ENCODE data around the gene IL20RA.

IL20RA gene

DNA sequence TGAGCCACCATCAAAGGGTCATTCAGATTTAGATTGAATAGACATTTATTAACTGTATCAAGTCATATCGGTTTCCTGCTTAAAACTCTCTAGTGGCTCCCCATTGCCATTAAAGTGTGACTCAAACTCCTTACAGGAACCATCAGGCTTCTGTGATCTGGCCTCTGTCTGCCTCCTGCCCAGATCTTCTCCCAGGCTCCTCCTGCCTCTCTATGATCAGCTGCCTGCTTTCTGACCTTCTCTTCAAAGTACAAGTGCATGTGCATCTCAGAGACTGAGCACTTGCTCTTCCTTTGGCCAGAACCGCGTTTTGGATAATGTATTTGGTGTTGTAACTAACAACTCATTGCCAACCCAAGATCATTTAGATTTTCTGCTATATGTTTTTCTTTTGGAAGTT lies 52.7 kb downstream of the IL20RA start:
- H3K27ac Mint-ChIP-seq (ENCODE audit: low read depth) = no peak overlapping the region
- H3K27me3 Mint-ChIP-seq = peaks cover 99% of the 10 kb centered on the region
- DNase-seq (ENCODE audit: low spot score in 2 of 2) (no peak), ATAC-seq (replicated peaks; ENCODE audit: extremely low read depth, poor library complexity, severe bottlenecking) (no peak)
- no peak overlapping the region for H3K4me3 Mint-ChIP-seq
- H3K9me3 Mint-ChIP-seq = no peaks in the 10 kb centered on the region
- H3K36me3 Mint-ChIP-seq (ENCODE audit: insufficient read depth) = no peaks in the 10 kb centered on the region
- H3K4me1 Mint-ChIP-seq = no peaks in the 10 kb centered on the region

DNA sequence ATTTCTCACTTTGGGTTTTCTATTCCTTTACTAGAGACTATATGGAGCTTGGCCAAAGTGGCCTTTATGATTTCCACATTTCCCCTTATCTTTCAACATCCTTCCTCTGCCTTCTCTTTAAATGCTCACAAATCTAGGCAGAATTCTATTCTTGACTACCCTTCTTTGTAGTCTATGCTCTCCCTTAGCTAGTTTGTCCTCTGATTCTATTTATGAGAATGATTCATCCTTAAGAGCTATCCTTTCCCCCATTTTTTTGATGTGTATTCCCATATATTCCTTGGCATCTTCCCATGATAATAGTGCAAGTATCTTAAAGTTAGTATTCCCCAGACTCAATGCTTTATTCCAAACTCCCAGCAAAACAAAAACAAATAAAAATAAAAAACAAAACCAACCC lies 53.1 kb downstream of the IL20RA start:
- Mint-ChIP-seq H3K4me1 (no peaks in the 10 kb centered on the region), H3K27me3 (peaks cover 99% of the 10 kb centered on the region), H3K9me3 (no peaks in the 10 kb centered on the region), H3K36me3 (ENCODE audit: insufficient read depth) (no peaks in the 10 kb centered on the region), H3K4me3 (no peak overlapping the region), H3K27ac (ENCODE audit: low read depth) (no peak overlapping the region)
- DNase-seq (ENCODE audit: low spot score in 2 of 2) (no peak), ATAC-seq (replicated peaks; ENCODE audit: extremely low read depth, poor library complexity, severe bottlenecking) (no peak)

DNA sequence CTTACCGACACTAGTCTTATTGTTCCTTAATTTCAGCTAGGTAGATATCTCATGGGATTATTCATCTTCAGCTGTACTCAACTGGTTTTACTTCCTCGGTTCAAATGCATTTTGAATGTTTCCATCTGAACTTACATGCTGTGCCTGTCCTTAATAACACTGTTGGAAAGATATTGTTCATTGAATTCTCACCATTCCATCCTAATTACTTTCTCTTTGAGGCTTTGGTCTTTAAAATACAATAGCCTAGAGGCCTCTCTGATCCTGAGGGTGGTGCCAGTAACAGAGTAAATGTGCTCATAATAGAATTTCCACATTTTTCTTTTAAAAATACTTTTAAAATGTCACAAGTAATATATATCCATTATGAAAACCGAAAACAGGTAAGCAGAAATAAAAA lies 54.0 kb downstream of the IL20RA start:
- Mint-ChIP-seq H3K9me3 (no peaks in the 10 kb centered on the region), H3K36me3 (ENCODE audit: insufficient read depth) (no peaks in the 10 kb centered on the region), H3K4me3 (no peak overlapping the region), H3K27ac (ENCODE audit: low read depth) (no peak overlapping the region), H3K4me1 (no peaks in the 10 kb centered on the region), H3K27me3 (peaks cover 99% of the 10 kb centered on the region)
- no peak for ATAC-seq (replicated peaks; ENCODE audit: extremely low read depth, poor library complexity, severe bottlenecking)
- DNase-seq (ENCODE audit: low spot score in 2 of 2) = no peak

DNA sequence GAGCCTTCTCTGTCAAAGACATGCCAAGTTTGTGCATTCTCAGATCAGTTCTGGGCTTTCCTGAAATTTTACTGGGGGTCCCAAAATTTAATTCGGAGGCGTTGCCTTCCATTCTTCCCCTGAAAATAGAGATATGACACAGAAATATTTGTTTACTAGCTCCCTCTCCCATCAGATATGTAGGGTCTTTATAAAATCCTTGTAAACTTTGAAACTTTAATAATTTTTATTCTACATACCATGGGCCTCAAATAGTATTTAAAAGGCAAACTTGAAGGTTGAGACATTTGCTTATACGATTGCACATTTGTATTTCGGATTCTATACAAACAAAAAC lies 54.6 kb downstream of the IL20RA start:
- DNase-seq (ENCODE audit: low spot score in 2 of 2) (no peak), ATAC-seq (replicated peaks; ENCODE audit: extremely low read depth, poor library complexity, severe bottlenecking) (no peak)
- H3K27ac Mint-ChIP-seq (ENCODE audit: low read depth) = no peak overlapping the region
- no peaks in the 10 kb centered on the region for H3K4me1 Mint-ChIP-seq
- H3K9me3 Mint-ChIP-seq = no peaks in the 10 kb centered on the region
- H3K27me3 Mint-ChIP-seq = peaks cover 94% of the 10 kb centered on the region
- H3K4me3 Mint-ChIP-seq = no peak overlapping the region
- H3K36me3 Mint-ChIP-seq (ENCODE audit: insufficient read depth) = no peaks in the 10 kb centered on the region

DNA sequence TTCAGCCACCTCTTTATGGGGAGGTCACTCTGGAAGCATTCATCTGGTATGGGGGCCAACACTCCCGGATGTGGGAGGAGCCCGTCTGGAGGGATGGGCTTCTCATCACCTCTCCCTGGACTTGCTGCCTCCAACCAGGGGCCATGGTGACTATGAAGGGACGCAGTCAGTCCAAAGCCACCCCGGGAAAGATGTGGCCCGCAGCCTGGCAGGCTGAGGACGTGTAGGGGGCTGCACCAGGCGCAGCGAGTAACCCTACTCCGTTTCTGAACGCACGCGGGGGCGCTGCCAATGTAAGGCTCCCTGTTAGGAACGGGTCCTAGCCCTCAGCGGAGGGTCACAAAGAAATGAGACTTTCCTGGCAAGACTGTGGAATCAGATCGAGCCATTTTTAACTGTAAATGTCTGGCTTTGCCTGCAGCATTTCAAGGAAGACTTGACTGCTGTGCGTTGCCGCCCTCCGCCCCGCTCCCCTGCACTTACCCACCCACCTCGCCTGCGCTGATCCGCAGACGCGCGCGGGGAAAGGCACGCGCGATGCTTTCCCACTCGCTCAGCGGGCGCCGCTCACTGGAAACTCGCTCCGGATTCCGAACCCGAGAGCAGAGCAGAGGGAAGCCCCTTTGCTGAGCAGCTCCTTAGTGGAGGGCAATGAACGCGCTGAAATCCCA lies 55.1 kb downstream of the IL20RA start:
- no peak for DNase-seq (ENCODE audit: low spot score in 2 of 2)
- no peak overlapping the region for H3K27ac Mint-ChIP-seq (ENCODE audit: low read depth)
- no peaks in the 10 kb centered on the region for H3K36me3 Mint-ChIP-seq (ENCODE audit: insufficient read depth)
- no peak for ATAC-seq (replicated peaks; ENCODE audit: extremely low read depth, poor library complexity, severe bottlenecking)
- no peak overlapping the region for H3K4me3 Mint-ChIP-seq
- H3K27me3 Mint-ChIP-seq = peaks cover 89% of the 10 kb centered on the region
- H3K4me1 Mint-ChIP-seq = no peaks in the 10 kb centered on the region
- no peaks in the 10 kb centered on the region for H3K9me3 Mint-ChIP-seq

DNA sequence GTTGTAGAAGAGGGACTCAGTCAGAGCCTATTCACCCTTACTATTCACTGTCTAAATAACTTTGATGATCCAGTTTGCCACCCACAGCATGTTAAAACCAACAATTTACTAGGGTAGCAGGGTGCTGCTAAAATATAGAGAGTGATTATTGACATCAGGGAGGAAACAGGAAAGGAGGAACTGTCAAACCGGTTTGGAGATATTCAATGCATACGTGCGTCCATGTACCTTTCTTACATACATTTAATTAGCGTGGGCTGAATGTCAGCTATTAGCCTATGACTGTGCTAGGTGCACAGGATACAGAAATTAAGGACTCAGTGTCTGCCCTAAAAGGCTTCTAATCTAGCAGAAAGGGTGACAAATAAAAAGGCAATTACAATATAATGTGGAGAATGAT lies 57.2 kb downstream of the IL20RA start:
- Mint-ChIP-seq H3K4me1 (no peaks in the 10 kb centered on the region), H3K36me3 (ENCODE audit: insufficient read depth) (no peaks in the 10 kb centered on the region)
- ATAC-seq (replicated peaks; ENCODE audit: extremely low read depth, poor library complexity, severe bottlenecking) = no peak

DNA sequence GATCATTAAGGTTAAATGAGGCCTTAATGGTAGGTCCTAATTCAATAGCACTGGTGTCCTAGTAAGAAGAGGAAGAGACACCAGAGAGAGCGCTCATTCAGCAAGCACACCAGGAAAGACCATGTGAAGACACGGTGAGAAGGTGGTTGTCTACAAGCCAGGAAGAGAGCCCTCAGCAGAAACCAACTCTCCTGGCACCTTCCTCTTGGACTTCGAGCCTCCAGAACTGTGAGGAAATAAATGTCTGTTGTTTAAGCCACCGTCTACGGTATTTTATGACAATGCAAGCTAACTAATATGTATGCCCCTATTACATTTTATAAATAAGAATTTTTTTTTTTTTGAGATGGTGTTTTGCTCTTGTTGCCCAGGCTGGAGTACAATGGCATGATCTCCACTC lies 59.3 kb downstream of the IL20RA start:
- ATAC-seq (replicated peaks; ENCODE audit: extremely low read depth, poor library complexity, severe bottlenecking) = no peak
- Mint-ChIP-seq H3K27me3 (peaks cover 57% of the 10 kb centered on the region), H3K4me1 (no peaks in the 10 kb centered on the region)

More for the DNA sequence above, 57.2 kb downstream of the IL20RA start:
- no peaks in the 10 kb centered on the region for H3K9me3 Mint-ChIP-seq
- H3K27me3 Mint-ChIP-seq = peaks cover 72% of the 10 kb centered on the region
- H3K27ac Mint-ChIP-seq (ENCODE audit: low read depth) = no peak overlapping the region
- H3K4me3 Mint-ChIP-seq = no peak overlapping the region
- no peak for DNase-seq (ENCODE audit: low spot score in 2 of 2)

DNA sequence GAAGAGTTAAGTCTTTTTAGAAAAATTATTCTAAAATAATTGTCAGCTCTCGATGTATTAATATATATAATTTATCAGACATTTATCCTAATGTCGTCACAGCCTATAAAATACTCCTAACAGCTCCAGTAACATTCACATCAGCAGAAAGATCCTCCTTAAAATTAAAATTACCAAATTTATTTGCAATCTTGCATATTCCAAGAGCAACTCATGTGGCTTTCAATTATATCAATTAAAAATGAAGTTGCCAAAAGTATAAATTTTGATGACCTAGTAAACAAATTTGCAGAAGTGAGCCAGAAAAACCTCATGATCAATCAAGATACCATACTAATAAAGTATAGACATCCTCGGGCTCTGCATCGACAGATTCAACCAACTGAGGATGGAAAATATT lies 60.2 kb downstream of the IL20RA start:
- H3K4me1 Mint-ChIP-seq = no peaks in the 10 kb centered on the region
- DNase-seq (ENCODE audit: low spot score in 2 of 2) (no peak), ATAC-seq (replicated peaks; ENCODE audit: extremely low read depth, poor library complexity, severe bottlenecking) (no peak)
- H3K27ac Mint-ChIP-seq (ENCODE audit: low read depth) = no peak overlapping the region
- peaks cover 55% of the 10 kb centered on the region for H3K27me3 Mint-ChIP-seq
- H3K4me3 Mint-ChIP-seq = no peak overlapping the region
- no peaks in the 10 kb centered on the region for H3K36me3 Mint-ChIP-seq (ENCODE audit: insufficient read depth)
- no peaks in the 10 kb centered on the region for H3K9me3 Mint-ChIP-seq

More for the DNA sequence above, 59.3 kb downstream of the IL20RA start:
- no peak overlapping the region for H3K4me3 Mint-ChIP-seq
- H3K9me3 Mint-ChIP-seq = no peaks in the 10 kb centered on the region
- no peaks in the 10 kb centered on the region for H3K36me3 Mint-ChIP-seq (ENCODE audit: insufficient read depth)
- H3K27ac Mint-ChIP-seq (ENCODE audit: low read depth) = no peak overlapping the region
- DNase-seq (ENCODE audit: low spot score in 2 of 2) = no peak

DNA sequence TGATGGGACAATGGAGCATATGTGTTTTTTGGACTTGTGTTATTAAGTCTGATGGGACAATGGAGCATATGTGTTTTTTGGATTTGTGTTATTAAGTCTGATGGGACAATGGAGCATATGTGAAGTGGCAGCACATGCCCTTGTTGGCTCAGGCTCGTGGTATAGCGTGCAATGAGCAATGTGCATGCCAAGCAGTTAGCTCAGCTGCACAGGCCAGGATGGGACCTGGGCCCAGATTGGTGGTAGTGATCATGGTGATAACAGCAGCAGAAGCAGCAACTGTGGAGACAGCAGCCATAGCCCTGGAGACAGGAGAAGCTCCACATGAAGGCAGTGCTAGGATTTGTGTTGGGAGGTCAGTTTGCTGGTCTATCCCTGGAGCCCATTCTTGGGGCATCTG lies 61.1 kb downstream of the IL20RA start:
- no peak for ATAC-seq (replicated peaks; ENCODE audit: extremely low read depth, poor library complexity, severe bottlenecking)
- no peaks in the 10 kb centered on the region for H3K4me1 Mint-ChIP-seq
- no peak overlapping the region for H3K4me3 Mint-ChIP-seq
- H3K27ac Mint-ChIP-seq (ENCODE audit: low read depth) = no peak overlapping the region
- DNase-seq (ENCODE audit: low spot score in 2 of 2) = no peak
- H3K36me3 Mint-ChIP-seq (ENCODE audit: insufficient read depth) = no peaks in the 10 kb centered on the region
- H3K27me3 Mint-ChIP-seq = peaks cover 54% of the 10 kb centered on the region
- no peaks in the 10 kb centered on the region for H3K9me3 Mint-ChIP-seq

DNA sequence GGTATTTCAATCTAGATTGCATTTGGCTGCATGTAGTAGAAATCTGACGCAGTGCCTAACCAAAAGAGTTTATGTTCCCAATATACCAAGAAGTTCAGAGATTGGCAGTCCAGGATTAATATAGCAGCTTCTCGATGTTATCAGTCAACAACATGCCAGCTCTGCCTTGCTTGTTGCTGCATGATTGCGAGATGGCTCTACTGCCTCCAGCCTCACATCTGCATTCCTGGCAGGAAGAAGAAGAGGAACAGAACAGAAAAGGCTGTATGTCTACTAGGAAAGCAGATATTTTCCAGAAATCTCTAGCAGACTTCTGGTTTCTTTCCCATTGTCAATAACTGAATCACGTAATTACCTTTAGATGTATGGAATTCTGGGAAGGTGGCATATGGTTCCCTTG lies 61.8 kb downstream of the IL20RA start:
- Mint-ChIP-seq H3K4me3 (no peak overlapping the region), H3K27ac (ENCODE audit: low read depth) (peak overlapping the region; percentile 15)
- ATAC-seq (replicated peaks; ENCODE audit: extremely low read depth, poor library complexity, severe bottlenecking) = no peak

DNA sequence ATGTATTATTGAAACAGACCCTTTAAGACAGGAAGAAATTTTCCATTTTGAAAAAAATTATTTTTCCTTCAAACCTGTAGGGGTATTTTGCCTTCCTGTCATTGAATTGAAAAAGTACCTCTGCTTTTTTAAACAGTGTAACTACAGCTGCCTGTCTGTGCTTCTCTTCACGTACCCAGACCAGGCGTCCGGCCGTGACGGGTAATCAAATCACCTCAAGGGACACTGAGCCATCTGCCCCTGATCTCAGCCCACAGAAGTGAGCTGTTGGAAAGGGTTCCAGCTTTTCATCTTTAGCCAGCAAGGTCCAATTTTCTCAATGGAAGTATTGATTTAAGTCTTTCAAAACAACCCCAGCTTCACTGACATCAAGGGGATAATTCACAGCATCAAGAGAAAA lies 64.7 kb downstream of the IL20RA start:
- Mint-ChIP-seq H3K27me3 (peaks cover 35% of the 10 kb centered on the region), H3K27ac (ENCODE audit: low read depth) (no peak overlapping the region), H3K36me3 (ENCODE audit: insufficient read depth) (no peaks in the 10 kb centered on the region), H3K4me1 (no peaks in the 10 kb centered on the region), H3K4me3 (no peak overlapping the region), H3K9me3 (no peaks in the 10 kb centered on the region)
- ATAC-seq (replicated peaks; ENCODE audit: extremely low read depth, poor library complexity, severe bottlenecking) (no peak), DNase-seq (ENCODE audit: low spot score in 2 of 2) (no peak)

More for the DNA sequence above, 61.8 kb downstream of the IL20RA start:
- H3K4me1 Mint-ChIP-seq = no peaks in the 10 kb centered on the region
- H3K9me3 Mint-ChIP-seq = no peaks in the 10 kb centered on the region
- DNase-seq (ENCODE audit: low spot score in 2 of 2) = no peak
- H3K27me3 Mint-ChIP-seq = peaks cover 47% of the 10 kb centered on the region
- no peaks in the 10 kb centered on the region for H3K36me3 Mint-ChIP-seq (ENCODE audit: insufficient read depth)

DNA sequence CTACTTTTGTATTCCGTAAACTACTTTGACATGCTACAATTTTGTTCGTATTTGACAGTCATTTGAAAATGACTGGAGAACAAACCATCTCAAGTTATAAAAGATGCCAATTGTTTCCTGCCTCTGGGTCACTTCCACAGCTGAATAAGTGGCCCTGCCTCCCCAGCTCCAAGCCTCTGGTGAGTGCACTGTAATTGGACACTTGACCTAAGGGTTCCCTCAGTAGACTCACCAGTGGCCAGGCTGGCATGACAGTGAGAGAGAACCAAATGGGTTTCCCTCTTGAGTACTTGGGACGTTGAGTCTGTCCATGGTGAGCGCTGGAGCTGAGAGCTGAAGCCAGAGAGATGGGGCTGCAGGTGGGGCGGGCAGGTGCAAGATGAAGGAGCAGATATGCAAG lies 65.6 kb downstream of the IL20RA start:
- Mint-ChIP-seq H3K27ac (ENCODE audit: low read depth) (no peak overlapping the region), H3K36me3 (ENCODE audit: insufficient read depth) (no peaks in the 10 kb centered on the region), H3K9me3 (no peaks in the 10 kb centered on the region), H3K4me3 (no peak overlapping the region), H3K4me1 (no peaks in the 10 kb centered on the region), H3K27me3 (peaks cover 35% of the 10 kb centered on the region)
- ATAC-seq (replicated peaks; ENCODE audit: extremely low read depth, poor library complexity, severe bottlenecking) (no peak), DNase-seq (ENCODE audit: low spot score in 2 of 2) (no peak)

DNA sequence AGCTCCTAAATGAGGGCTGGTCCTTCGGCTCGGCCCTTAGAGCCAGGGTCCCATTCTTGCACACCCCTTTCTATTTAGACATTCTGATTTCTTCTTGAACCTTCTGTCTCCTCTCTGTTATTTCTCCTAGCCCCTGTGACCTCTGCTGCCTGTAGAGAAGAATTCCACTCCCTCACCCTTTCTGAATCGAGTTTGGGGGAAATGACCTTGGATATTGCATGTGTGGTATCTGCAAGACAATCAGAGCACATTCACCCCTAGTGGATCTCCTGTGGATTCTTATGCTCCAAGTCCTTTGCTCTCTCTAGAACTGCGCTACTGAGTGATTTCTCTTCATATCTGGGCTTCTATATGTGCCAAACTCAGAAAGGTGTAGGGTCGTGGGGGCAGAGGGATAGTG lies 67.7 kb downstream of the IL20RA start:
- DNase-seq (ENCODE audit: low spot score in 2 of 2) (no peak), ATAC-seq (replicated peaks; ENCODE audit: extremely low read depth, poor library complexity, severe bottlenecking) (no peak)
- H3K4me1 Mint-ChIP-seq = no peaks in the 10 kb centered on the region
- H3K27ac Mint-ChIP-seq (ENCODE audit: low read depth) = no peak overlapping the region
- H3K36me3 Mint-ChIP-seq (ENCODE audit: insufficient read depth) = no peaks in the 10 kb centered on the region
- no peaks in the 10 kb centered on the region for H3K9me3 Mint-ChIP-seq
- H3K27me3 Mint-ChIP-seq = peaks cover 26% of the 10 kb centered on the region
- H3K4me3 Mint-ChIP-seq = no peak overlapping the region

Data from central memory CD8-positive, alpha-beta T cell (primary cell).